Nephron (organoid): ENCODE measurements around the gene PPP1CA.

Source experiments
- H3K27ac Mint-ChIP-seq, 3 experiments: 2 replicates each; pipeline ENCODE4 v1.8.0; 2020; ENCODE audit warnings: mixed read lengths in 3 of 3, mild to moderate bottlenecking in 2 of 3, moderate library complexity in 1 of 3
- H3K27me3 Mint-ChIP-seq: 2 replicates; pipeline ENCODE4 v1.8.0; 2021; ENCODE audit warnings: low read depth, mild to moderate bottlenecking, moderate library complexity, mixed read lengths
- H3K36me3 Mint-ChIP-seq: 2 replicates; pipeline ENCODE4 v1.8.0; 2020; ENCODE audit warnings: low read depth, mixed read lengths
- H3K4me1 Mint-ChIP-seq: 2 replicates; pipeline ENCODE4 v1.8.0; 2020; ENCODE audit warnings: mixed read lengths
- H3K4me3 Mint-ChIP-seq, 3 experiments: 2 replicates each; pipeline ENCODE4 v1.8.0; 2020; ENCODE audit warnings: mild to moderate bottlenecking in 3 of 3, mixed read lengths in 3 of 3, moderate library complexity in 2 of 3
- H3K9me3 Mint-ChIP-seq: 2 replicates; pipeline ENCODE4 v1.8.0; 2020; ENCODE audit warnings: mixed read lengths
- TF ChIP-seq, protein P1 (sequence below), 3 experiments: fragments of 200-600 bp; sonication (generic); IDR thresholded peaks; one replicate each; pipeline ENCODE4 v1.5.0; 2021; ENCODE audit warnings: antibody characterized with exemption in 3 of 3; ENCODE audit not compliant: unreplicated experiment in 3 of 3

Gene PPP1CA

DNA sequence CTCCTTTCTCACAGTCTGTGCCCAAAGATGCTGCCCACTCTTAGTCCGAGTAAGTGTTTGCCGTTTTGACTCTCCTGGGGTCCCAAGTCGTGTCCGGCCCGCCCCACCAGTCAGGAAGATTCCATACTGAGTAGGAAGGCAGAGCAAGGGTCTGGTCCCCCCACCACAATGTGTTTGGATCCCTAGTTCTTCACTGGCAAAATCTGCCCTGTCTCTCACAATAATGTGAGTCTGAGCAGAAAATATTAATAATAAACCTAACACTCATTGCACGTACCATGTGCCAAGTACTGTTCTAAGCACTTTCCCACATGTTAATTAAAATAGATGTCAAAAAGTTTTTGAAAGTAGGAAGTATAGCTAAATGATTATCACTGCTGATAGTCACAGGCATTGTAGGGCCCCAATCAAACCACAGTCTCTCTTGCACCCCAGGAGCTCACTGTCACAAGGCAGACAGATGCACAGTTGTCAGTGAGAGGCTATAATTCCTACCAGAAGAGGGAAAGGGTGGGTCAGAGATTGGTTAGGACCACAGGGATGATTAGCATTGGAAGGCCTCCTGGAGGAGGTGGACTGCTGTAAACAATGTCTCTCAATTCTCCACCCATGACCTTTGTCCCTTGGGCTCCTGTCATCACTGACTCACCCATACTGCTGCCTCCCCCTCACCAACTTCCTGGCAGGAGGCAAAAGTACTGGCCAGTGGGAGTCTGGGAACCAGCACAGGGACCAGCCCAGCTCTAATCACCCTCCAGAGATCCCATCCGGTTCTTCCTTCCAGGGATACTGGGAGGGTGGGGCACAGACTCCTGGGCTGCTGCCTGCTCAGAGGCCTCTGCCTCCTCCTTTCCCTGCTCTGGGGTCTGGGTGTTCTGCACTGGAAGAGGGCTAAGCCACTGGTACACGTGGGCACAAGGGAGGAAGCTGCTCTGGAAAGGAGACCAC, 47.3 kb downstream of the PPP1CA start:
- peaks cover 50% of the 10 kb centered on the region for H3K4me1 Mint-ChIP-seq
- no peaks in the 10 kb centered on the region for H3K9me3 Mint-ChIP-seq
- H3K27me3 Mint-ChIP-seq = peaks cover 4% of the 10 kb centered on the region
- TF ChIP-seq, protein P1, sequence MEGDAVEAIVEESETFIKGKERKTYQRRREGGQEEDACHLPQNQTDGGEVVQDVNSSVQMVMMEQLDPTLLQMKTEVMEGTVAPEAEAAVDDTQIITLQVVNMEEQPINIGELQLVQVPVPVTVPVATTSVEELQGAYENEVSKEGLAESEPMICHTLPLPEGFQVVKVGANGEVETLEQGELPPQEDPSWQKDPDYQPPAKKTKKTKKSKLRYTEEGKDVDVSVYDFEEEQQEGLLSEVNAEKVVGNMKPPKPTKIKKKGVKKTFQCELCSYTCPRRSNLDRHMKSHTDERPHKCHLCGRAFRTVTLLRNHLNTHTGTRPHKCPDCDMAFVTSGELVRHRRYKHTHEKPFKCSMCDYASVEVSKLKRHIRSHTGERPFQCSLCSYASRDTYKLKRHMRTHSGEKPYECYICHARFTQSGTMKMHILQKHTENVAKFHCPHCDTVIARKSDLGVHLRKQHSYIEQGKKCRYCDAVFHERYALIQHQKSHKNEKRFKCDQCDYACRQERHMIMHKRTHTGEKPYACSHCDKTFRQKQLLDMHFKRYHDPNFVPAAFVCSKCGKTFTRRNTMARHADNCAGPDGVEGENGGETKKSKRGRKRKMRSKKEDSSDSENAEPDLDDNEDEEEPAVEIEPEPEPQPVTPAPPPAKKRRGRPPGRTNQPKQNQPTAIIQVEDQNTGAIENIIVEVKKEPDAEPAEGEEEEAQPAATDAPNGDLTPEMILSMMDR (IDR thresholded peaks at IDR 0.05; ENCODE audit: unreplicated experiment in 3 of 3) = no peak
- H3K27ac Mint-ChIP-seq = peak overlapping the region; percentile 97 to 98 (median 97)
- peak overlapping the region; percentile 88 to 92 (median 88) for H3K4me3 Mint-ChIP-seq
- H3K36me3 Mint-ChIP-seq = no peaks in the 10 kb centered on the region

DNA sequence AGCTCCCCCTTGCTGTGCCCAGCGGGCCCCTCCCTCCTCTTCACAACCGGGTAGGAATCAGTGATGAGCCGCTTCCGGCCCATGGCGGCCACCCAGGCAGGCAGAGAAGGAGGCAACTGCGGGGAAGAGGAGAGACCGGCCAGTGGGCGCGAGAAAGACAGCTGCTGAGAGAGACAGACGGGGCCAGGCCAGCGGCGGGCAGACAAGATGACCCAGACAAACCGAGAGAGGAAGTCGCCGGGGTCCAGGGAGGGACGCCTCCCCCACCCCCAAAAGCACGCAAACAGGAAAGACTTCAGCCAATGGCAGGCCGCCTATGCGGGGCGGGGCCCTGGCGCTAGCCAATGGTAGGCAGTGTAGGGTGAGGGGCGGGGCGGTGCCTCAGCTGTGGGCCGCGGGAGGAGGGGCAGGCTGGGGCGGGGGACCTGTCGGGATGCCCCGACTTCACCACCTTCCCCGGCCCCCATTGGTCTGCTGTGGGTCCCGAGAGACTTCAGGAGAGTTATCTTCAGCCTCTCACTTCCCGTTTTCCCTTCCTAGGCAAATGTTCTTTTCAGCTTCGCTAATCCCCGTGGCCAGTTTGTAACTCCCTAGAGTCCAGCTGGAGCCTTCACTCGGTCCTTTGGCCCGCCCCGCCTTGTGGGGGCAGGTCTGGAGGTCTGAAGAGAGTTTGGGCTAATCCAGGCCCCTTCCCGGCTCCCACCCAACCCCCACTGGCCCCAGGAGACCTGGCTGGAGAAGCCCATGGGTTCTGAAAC, 48.2 kb downstream of the PPP1CA start, which contains the start of gene POLD4:
POLD4 (minus strand) TSS at position 230 of the 758 bp plus-strand sequence; CDS start at position 83, 147 bp downstream.
- Mint-ChIP-seq H3K27me3 (no peaks in the 10 kb centered on the region), H3K4me3 (peak within 1 kb of the TSS; percentile 88 to 92 (median 88)), H3K9me3 (no peaks in the 10 kb centered on the region), H3K27ac (peak within 1 kb of the TSS; percentile 97 to 98 (median 97)), H3K36me3 (no peaks in the 10 kb centered on the region), H3K4me1 (peaks cover 49% of the 10 kb centered on the region)
- TF ChIP-seq, protein P1 (IDR thresholded peaks at IDR 0.05; ENCODE audit: unreplicated experiment in 3 of 3) = no peak

DNA sequence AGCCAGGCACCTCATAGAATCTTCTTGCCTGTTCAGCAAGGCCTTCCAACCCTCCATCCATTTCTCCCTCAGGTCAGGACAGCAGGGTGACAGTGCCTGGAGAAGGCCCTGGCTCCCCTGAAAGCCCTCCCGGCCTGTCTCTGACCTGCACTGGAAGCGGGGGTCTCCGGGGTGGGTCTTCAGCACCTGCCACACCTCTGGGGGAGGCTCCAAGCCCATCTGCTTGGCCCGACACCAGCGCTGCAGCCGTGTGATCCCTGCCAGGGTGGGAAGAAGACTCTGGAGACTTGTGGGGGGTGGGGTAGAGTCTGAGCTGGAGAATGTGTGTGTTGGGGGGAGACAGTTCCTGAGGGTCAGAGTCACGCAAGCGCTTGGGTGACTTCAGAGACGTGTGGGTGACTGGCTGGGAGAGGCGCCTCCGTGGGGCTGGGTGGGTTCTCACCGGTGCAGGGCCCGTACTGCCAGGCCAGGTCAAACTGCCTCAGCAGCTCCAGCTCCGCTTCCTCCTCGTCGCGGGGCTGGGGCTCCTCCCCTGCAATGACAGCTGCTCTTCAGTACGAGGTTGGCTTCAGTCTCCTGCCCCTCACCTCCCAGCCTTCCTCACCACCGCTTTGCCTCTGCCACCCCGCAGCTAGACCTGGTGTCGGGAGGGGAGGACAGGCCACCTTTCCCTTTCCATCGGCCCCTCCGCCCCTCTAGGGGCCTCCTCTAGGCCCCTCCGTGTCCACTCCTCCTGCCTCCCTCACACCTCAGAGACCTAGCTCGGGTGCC, 48.9 kb downstream of the PPP1CA start:
- H3K9me3 Mint-ChIP-seq = no peaks in the 10 kb centered on the region
- peak overlapping the region; percentile 97 to 98 (median 97) for H3K27ac Mint-ChIP-seq
- no peaks in the 10 kb centered on the region for H3K36me3 Mint-ChIP-seq
- H3K4me1 Mint-ChIP-seq = peaks cover 41% of the 10 kb centered on the region
- peak overlapping the region; percentile 88 to 92 (median 88) for H3K4me3 Mint-ChIP-seq
- TF ChIP-seq, protein P1 (IDR thresholded peaks at IDR 0.05; ENCODE audit: unreplicated experiment in 3 of 3) = no peak
- H3K27me3 Mint-ChIP-seq = no peaks in the 10 kb centered on the region

DNA sequence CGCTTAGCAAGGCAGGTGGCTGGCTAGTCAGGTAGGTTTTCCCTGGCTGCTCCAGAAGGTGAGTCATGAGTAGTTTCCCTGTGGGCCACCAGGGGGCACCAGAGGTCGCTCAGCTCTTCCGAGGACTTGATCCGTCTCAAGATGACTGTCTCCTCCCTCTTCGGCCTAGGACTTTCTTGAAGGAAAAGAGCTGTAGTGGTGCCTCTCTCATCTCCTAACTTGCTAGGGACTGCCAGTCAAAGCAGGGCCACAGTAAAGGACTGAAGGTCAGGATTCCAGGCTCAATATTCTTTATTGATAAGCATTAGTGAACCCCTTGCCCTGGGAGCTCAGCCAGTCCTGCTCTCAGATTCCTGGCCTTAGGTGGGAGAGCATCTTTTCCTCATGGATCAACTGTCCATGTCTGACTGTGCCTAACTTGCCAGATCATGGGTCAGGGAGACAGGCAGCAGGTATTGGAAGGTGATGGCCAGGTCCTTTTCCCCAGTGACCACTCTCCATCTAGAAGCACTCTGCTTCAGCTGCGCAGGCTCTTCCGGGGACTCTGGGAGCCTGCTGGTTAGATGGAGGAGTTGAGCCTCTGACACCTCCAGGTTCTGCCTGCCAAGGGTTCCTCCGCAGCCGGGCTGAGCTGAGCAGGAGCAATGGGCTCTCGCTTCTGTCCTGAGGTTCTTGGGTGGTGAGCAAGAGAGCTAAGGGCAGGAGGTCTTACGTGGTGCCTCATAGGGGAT, 50.2 kb downstream of the PPP1CA start:
- no peaks in the 10 kb centered on the region for H3K9me3 Mint-ChIP-seq
- H3K4me3 Mint-ChIP-seq = peak overlapping the region; percentile 69 to 84 (median 79)
- TF ChIP-seq, protein P1 (IDR thresholded peaks at IDR 0.05; ENCODE audit: unreplicated experiment in 3 of 3) = peak; percentile 84 to 93 (median 89)
- H3K27me3 Mint-ChIP-seq = no peaks in the 10 kb centered on the region
- peaks cover 31% of the 10 kb centered on the region for H3K4me1 Mint-ChIP-seq
- peak overlapping the region; percentile 85 to 88 (median 87) for H3K27ac Mint-ChIP-seq
- H3K36me3 Mint-ChIP-seq = no peaks in the 10 kb centered on the region

DNA sequence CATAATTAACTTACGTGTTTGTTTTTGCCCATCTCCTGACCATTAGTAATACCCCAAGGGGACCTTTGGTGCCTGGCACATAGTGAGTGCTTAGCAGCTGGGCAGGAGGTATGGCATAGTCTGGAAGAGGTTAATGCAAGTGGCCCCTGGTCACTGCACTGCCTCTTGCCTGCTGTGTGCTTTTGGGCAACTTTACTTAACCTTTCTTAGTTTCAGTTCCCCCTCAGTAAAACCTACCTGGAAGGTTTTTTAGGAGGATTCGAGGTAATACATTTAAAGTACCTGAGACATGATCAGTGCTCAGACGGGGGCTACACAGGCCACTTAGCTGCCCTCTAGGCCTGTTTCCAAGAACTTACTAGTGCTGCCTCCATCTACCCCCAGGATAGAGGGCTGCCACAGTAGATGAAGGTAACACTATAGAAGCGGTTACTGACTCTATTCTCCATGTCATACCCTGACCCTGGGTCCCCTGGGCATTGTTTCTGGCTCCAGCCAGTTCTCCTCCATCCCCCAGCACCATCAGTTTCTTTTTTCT, 51.7 kb downstream of the PPP1CA start:
- TF ChIP-seq, protein P1 (IDR thresholded peaks at IDR 0.05; ENCODE audit: unreplicated experiment in 3 of 3) = no peak
- Mint-ChIP-seq H3K4me3 (no peak overlapping the region), H3K4me1 (peaks cover 22% of the 10 kb centered on the region), H3K36me3 (no peaks in the 10 kb centered on the region), H3K27me3 (no peaks in the 10 kb centered on the region), H3K9me3 (no peaks in the 10 kb centered on the region), H3K27ac (no peak overlapping the region)
